GM12878 (cell line): Measurements from ENCODE around the gene PHGDH.

Experiments
- HDAC6 ChIP-seq: fragments of 200-600 bp; sonication (generic); IDR thresholded peaks from one replicate; pipeline ENCODE4 v1.8.0; 2017; ENCODE audit warnings: antibody characterized with exemption; ENCODE audit not compliant: unreplicated experiment
- KDM1A ChIP-seq: fragments of 200-600 bp; sonication (generic); IDR thresholded peaks from 2 replicates; pipeline ENCODE4 v1.6.1; 2016; ENCODE audit warnings: borderline replicate concordance
- POLR2A ChIP-seq: IDR thresholded peaks from 2 replicates; pipeline ENCODE4 v1.6.1; 2011; ENCODE audit warnings: low read depth, mild to moderate bottlenecking, low read length
- POLR2AphosphoS5 ChIP-seq: IDR thresholded peaks from 2 replicates; pipeline ENCODE4 v1.6.1; 2011; ENCODE audit warnings: mild to moderate bottlenecking, low read length, inconsistent platforms
- RELA ChIP-seq: fragments of 450-650 bp; IDR thresholded peaks from 2 replicates; pipeline ENCODE4 v1.8.0; 2014; ENCODE audit warnings: borderline replicate concordance; ENCODE audit not compliant: partially characterized antibody
- TBL1XR1 ChIP-seq: IDR thresholded peaks from 2 replicates; pipeline ENCODE4 v1.6.1; 2012; ENCODE audit warnings: low read depth, low read length, improper control_type of control experiment
- TCF7 ChIP-seq: IDR thresholded peaks from 2 replicates; pipeline ENCODE4 v1.6.1; 2014; ENCODE audit warnings: antibody characterized with exemption, borderline replicate concordance
- ZNF274 ChIP-seq: IDR thresholded peaks from one replicate; pipeline ENCODE4 v1.8.0; 2011; ENCODE audit not compliant: insufficient read length, insufficient read depth

DNA sequence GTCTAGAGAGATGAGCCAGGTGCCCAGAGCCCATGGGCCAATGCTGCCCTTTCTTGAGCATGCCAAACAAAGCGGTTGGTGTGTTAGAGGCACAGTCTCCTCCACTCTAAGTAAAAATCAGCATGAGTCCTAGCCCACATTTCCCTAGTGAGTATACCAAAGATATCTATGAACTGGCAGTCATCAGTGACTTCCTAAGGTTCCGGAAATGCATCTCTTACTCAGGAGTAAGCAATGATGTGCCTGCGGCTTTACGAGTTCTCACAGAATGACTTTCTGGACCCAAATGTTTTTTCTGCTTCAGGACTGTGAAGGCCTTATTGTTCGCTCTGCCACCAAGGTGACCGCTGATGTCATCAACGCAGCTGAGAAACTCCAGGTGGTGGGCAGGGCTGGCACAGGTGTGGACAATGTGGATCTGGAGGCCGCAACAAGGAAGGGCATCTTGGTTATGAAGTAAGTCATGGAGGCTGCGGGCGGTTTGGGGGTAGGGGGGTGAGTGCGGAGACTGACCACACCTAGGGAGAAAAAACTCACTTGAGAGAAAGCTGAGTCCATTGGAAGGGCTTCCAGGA lies 9.2 kb downstream of the PHGDH start:
- no peak for TF ChIP-seq KDM1A
- TF ChIP-seq TCF7, result no peak
- TF ChIP-seq POLR2AphosphoS5, result no peak
- no peak for TF ChIP-seq ZNF274
- TF ChIP-seq RELA, result no peak
- TF ChIP-seq POLR2A, result no peak
- TF ChIP-seq TBL1XR1, result no peak
- TF ChIP-seq HDAC6, result no peak
